GM12874 (cell line): ENCODE measurements around the gene AUTS2.

ENCODE experiments used
- TF ChIP-seq, protein P1 (sequence below): IDR thresholded peaks from 2 replicates; pipeline ENCODE4 v1.5.1; 2011; ENCODE audit warnings: low read depth, mild to moderate bottlenecking, control low read depth, low read length, moderate library complexity; ENCODE audit not compliant: insufficient read depth

AUTS2 gene

DNA sequence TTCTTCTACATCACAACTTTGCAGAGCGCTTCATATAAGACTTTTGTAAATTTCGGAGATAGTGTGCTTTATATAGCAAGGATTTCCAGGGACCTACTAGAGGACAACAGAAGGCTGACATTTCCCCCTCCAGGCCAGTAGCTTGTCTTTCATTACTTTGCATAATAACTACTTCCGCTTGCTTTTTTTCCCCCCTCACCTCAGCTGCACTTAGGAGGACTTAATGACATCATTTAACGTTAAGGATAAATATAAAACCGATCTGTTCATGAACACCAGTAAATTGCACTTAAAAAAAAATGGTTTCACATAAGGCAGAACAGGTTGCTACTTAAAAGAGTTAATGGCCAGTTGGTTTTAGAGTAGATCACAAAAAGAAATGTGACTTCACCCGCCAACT lies 172.3 kb downstream of the AUTS2 start:
- TF ChIP-seq, protein P1, sequence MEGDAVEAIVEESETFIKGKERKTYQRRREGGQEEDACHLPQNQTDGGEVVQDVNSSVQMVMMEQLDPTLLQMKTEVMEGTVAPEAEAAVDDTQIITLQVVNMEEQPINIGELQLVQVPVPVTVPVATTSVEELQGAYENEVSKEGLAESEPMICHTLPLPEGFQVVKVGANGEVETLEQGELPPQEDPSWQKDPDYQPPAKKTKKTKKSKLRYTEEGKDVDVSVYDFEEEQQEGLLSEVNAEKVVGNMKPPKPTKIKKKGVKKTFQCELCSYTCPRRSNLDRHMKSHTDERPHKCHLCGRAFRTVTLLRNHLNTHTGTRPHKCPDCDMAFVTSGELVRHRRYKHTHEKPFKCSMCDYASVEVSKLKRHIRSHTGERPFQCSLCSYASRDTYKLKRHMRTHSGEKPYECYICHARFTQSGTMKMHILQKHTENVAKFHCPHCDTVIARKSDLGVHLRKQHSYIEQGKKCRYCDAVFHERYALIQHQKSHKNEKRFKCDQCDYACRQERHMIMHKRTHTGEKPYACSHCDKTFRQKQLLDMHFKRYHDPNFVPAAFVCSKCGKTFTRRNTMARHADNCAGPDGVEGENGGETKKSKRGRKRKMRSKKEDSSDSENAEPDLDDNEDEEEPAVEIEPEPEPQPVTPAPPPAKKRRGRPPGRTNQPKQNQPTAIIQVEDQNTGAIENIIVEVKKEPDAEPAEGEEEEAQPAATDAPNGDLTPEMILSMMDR, result no peak

DNA sequence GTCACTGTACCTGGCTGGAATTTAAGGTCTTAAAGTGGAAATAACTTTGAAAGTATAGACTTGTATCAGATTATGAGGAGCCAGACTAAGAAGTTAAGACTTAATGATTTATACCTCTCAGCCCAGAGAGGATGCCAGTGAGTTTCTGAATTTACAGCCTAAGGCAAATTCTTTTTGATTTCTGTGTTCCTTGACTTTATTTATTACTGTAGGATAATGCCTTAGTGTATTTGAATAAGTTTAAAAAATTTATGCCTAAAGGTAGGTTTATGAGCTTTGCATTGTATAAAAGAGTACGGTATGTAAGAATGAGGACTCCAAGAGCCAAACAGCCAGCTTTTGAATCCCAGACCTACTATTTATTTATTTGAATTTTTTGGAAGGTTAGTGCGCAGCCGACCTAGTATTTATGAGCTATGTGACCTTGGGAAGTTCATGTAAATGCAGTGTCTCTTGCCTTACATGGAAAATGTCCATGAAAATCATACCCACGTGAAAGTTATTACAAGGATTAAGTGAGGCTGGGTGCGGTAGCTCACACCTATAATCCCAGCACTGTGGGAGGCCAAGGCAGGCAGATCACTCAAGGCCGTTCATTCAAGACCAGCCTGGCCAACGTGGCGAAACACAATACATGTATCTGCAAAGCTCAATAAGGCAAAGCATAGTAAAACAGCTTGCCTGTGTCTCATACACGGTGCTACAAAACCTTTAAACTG lies 174.6 kb downstream of the AUTS2 start:
- TF ChIP-seq, protein P1, result no peak

DNA sequence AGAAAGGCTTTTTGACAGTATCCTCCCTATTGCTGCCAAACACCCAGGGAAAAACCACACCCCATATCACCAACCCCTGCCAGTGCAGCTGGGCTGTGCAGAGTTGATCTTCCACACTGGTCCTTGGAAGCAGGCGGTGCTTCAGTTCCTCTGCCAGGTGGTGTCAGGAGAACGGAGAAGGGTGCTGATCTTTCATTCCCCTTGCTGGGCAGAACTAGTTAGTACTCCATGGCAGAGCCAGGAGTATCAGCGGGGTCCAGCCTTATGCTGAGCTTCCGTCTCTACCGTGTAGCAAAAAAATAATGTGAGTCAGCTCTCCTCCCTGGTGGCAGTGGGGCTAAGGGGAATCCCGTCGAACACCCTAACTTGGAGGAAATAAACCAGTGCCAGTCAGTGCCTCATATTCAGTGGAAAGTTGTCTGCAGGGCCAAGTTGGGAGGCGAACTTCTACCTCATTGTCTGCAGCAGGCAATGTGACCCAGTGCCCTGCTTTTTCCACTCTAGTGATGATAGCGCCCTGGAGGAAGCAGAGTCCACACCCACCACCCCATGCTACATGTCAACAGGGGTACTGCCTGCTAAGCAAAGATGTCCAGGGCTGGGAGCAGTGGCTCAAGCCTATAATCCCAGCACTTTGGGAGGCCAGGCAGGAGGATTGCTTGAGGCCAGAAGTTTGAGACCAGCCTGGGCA lies 175.4 kb downstream of the AUTS2 start:
- TF ChIP-seq, protein P1, result no peak

DNA sequence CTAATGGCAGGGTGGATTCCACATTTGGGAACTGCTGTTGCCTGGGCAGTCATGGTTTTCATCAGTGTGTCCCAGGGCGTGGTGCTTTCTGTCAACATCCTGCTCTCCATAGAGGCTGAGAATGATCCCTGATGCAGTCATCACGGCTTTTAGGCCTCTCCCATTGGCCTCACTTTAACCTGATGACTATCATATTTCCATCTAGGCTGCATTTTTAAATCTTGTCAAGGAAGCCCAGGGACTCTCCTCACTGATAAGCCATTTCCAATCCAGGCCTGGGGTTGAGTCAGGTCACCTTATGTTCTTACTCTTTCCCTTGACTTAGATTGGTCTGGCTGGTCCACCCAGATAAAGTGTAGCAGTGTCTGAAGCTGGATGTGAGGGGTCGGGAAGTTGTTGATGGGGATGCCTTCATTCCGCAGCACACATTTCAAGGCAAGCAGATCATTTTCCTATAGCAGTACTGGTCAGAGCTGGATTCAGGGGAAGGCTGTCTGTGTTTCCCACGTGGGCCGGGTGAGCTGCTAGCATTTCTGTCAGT lies 177.0 kb downstream of the AUTS2 start:
- TF ChIP-seq, protein P1, result no peak

DNA sequence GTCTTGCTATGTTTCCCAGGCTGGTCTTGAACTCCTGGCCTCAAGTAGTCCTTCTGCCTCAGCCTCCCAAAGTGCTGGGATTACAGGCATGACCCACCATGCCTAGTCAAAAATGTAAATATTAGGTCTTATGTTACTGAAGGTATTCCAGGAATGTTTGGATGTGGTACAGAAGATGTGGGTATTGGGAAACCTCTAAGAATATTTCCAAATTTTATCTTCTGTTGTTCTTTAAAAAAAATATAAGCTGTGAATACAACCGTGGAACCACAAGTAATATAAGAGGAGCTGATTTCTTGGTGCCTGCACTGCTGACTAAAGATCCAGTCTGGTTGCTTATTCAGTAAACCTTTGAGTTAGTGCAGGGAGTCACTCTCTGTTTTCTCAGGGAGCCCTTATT lies 178.3 kb downstream of the AUTS2 start:
- TF ChIP-seq, protein P1, result no peak

DNA sequence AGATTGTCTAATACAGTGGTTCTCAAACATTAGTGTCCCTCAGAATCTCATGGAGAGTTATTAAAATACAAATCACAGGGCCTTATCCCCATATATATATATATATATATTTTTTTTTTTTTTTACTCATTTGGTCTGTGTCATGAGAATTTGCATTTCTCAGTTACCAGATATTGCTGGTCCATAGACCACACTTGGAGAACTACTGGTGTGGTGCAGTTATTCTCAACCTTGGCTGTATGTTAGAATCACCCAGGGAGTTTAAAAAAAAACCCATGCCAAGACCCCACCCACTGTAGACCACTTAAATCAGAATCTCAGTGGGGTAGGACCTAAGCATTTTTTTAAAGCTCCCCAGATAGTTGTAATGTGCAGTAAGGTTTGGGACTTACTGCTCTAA lies 179.9 kb downstream of the AUTS2 start:
- TF ChIP-seq, protein P1, result no peak

DNA sequence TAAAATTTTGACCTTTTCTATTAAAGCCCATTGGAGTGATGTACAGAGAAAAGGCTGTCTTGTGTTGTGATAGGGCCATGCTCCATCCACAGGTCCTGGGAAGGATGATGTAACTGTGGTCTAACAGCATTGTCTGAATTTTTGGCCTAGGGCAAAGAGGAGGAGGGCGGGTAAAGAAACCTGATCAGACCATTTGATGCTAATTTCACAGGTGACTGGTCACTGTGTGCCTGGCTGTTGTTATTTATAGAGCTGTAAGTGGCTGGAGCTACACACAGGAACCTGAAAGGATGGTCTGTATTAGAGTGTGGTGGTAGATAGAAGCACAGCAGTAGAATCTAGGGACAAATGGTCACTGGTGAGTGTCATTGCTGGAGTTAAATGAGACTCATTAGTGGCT lies 182.1 kb downstream of the AUTS2 start:
- TF ChIP-seq, protein P1, result no peak
